Hypothalamus (tissue), 51 donors: ENCODE data around the gene CREB3L1.

Experiments used
- DNase-seq, 51 donors: peaks; one replicate each; lab custom pipeline; 2025; lab: John Stamatoyannopoulos, UW

Gene CREB3L1

DNA sequence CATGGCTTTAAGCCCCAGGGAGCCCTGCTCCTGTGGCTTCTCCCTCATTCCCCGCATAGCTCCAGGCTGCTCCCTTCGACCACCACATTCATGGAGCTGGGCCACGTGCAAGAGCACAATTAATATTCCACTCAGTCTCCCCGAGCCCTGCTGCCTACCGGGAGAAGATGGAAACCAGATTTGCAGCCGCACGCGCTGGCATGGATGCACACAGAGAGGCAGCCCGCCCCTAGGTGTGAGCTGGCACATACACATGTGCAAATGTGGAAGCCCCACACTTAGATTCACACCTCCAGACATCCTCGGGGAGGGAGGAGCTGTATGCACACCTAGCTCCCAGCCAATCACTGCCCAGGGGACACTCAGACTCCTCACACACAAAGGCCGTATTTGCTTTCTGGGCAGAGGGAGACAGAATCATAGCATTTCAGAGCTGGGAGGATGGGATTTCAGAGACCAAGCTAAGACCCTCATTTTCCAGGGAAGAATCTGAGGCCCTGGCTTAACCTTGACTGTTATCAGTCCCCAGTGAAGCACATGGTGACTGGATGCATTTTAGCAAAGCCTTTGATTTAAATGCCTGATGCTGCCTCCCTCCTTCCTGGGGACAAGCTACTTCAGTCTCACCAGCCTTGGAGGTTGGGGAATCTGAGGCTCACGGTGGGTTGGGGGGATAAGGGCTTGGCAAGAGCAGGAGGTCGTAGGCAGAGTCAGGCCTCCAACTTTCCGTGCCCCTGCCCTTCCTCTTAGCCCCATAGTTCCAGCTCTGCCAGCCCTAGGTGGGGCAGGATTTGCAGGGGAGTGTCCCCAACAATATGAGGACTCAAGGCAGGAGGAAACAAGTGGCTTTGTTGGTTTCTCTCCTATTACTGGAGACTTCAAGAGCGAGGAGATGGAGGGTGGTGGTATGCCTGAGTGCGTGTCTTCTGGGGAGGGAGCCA, 5.3 kb upstream of the CREB3L1 start:
- no peak for DNase-seq

DNA sequence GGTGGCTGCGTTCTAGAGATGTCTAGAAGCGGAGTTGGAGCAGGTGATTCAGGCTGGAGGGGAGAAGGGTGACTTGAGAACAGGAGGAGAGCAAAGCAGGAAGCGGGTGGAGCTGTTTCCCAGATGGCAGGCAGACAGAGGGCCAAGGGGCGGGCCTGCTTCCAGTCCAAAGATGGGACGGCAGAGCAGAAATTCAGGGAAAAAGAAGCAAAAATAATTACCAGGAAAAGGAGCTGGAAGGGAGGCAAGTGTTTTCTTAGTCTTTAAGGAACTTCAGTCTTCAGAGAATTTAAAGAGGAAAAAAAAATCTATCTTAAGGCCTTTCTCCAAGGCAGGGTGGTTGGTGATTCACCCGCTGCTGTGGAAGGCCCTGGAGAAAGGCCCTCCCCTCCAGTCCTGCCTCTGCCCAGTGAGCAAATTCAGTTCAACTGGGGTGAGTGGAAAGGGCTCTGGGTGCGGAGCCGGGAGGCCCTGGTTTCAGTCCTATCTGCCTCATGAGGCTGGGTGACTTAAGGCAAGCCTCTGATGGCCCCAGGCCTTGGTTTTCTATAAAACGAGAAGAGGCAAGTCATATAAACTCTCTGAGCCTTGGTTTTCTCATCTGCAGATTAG, 4.5 kb upstream of the CREB3L1 start:
- DNase-seq, result no peak

DNA sequence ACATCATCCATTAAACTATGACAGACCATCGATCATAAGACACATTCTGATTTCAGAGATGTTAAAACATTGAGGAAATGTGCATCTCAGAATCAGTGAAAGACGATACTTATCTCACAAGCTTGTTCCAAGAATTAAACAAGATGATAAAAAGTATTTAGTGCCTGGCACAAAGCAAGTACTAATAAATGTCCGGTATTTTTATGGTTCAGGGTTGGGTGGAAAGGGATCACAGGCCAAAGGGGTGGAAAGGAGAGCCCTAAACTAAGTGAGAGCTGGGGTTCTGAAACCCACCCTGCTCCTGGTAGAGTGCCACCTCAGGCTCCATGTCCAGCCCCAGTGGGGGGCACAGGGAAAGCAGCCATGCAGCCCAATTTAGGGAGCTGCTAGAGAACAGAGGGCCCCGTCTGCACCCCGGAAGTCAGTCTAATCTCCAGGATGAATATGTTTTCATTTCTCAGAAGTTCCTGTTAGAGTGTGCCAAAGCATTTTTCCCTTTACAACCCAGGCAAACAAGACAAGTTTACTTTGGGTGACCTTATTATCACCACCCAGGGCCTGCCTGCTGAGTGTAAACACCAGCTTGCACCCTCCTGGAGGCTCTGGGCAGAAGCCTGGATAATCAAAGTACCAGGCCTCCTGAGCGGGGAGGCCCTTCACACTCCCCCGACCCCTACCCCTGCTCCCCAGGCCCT, 3.8 kb upstream of the CREB3L1 start:
- DNase-seq, result no peak

- no peak for DNase-seq
These were observed 1.4 kb upstream of the CREB3L1 start for GRCh38 chr11:46275964-46276641.

- DNase-seq, result peak in 1 of 51 donors; percentile 12
These were observed 195 bp upstream of the CREB3L1 start for GRCh38 chr11:46277313-46277621.

DNA sequence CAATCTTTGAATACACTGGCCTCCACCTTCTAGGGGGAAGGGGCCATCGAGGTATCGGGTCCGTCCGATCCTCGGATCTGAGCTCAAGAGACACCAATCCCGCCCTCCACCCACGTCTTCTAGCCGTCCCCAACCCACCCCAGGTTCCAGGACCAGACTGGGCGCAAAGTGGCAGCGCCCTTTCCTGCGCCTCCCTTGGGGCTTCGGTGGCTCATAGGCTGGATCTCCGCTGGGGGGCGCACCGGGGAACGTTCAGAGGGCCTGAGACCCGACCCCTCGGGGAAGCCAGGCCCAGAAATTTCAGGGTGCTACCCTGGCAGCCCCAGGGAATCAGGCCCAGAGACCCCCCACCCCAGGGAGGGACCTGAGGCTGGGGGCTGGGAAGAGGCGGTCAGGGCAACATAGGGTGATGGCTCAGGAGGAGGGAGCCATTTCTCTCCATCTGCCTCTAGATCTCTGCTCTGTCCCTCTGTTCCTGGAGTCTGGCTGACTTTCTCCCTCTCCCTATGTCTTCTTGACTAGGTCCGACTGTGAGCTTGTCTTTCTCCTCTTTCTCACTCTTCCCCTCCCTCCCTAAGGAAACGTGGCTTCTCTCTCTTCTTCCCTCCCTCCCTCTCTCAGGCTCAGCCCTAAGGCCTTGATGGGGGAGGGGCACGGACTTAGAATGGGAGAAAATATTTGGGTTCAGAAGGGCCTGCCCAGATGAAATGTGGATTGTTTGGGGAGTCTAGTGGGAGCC, 1.1 kb downstream of the CREB3L1 start:
- DNase-seq, result peak in 8 of 51 donors; percentile 6 to 36 (median 23)

DNA sequence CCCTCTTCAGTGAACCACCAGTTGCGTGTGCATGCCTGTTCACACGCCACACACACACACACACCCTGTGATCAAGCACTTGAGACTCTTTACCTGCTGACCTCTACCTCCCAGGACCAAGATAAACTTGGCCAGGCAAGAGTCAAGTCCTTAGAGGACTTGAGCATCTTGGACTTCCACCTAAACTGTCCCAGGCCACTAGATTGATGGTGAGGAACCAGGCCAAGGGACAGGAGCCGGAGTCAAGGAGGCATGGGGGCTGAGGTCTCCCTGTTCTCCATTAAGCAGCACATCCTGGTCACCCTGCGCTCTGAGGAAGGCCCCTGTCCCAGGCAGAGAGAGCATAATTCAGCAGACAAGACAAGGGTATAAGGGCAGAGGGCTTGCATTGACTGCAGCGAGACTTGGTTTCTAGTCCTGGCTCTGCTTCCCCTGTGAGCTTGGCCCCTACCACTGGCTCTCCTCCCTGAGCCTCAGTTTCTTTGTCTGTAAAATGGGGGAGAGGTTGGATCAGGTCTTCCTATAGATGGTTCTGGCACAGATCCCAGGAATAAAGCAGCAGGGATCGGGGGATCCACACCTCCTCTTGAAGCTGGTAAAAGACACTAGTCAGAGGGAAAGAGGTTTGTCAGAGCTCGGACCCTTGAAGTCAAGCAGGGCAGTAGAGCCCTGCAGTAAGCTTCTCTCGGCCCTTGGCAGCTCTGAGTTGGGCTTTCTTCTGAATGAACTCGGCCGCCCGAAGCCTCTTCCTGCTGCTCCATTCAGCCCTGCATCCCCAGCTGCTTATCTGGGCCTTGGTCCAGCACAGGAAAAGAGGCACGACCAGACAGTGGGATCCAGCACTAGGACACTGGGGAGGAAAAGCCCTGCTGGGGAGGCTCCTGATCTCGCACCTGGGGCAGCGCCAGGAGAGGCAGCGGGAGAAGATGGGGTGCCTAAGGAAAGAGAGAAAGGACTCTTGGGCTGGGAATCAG, 2.0 kb downstream of the CREB3L1 start:
- DNase-seq, result peak in 28 of 51 donors; percentile 10 to 65 (median 34)

DNA sequence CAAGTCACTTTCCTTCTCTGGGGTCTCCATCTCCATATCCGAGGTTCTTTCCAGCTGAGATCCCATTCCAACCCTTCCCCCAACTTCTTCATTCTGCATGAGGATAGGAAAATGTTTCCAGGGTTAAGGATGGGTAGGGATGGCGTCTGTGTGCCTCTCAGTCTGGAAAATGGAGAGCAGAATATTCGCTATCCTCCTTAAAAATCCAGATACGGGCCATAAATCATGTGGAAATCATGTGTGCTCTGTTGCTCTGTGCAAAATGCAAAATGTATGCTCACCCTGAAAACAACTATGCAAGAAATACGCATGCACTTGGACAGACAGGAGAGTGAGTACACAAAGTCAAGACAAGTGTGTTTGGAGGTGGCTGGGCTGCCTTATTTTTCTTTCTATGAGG, 3.2 kb downstream of the CREB3L1 start:
- DNase-seq, result no peak

- DNase-seq, result peak in 1 of 51 donors; percentile 14
These were observed 3.9 kb downstream of the CREB3L1 start for GRCh38 chr11:46281371-46281831.

DNA sequence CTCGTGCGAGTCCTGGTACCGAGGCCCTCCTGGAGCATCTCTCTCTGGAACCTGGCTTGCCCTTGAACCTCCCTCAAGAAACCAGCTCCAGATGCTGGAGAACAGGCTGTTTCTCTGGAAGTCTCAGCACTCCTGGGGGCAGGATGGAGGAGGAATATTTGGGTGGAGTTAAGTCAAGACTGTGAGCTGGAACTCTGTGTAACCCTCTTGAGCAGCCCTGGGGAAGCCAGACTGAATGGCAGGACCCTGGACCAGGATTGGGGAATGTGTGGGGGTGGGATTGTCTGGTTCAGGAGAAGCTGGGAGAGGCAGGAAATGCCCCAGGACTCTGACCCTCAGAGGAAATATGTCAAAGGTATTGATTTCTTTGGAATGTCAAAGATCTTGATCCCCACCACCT, 7.7 kb downstream of the CREB3L1 start:
- DNase-seq, result no peak

DNA sequence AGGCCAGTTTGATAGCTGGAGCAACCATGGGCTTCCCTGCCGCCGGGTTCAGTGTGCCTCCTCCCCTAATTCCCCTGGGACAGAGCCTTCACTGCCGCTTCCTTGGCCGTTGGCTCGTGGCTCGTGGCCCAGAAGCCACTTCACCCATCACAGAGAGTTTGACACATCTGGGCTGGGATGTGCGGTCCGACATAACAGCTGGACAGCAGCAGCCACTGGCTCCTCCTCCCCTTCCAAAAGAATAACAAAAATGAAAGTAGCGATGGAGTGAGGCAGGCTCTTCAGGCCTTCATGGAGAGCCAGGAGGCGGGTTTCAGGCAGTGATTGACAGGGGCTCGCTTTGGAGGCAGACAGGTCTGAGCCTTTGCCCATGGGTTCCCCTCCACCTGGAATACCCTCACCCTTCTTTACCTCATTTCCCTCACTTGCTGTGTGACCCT, 8.2 kb downstream of the CREB3L1 start:
- DNase-seq, result no peak

DNA sequence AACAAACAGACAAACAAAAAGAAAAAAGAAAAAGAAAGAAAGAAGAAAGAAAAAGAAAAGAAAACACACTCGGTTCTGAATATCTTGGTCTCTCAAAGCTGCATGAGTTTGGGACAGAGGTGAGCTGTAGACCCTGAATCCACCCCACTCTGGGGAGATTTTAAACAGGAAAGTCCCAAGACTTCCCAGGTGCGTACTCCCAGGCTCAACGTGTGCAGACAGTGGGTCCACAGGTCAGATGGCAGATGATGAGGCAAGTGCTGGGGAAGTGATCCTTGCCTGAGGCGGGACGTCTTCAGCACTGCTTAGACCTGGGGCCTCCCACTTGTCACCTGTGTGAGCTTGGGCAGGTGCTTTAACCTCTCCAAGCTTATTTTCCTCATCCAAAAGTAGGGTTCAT, 9.3 kb downstream of the CREB3L1 start:
- no peak for DNase-seq

GRCh38 chr11:46288451-46288850, 11.0 kb downstream of the CREB3L1 start:
- DNase-seq, result no peak

GRCh38 chr11:46290011-46290410, 12.5 kb downstream of the CREB3L1 start:
- no peak for DNase-seq

DNA sequence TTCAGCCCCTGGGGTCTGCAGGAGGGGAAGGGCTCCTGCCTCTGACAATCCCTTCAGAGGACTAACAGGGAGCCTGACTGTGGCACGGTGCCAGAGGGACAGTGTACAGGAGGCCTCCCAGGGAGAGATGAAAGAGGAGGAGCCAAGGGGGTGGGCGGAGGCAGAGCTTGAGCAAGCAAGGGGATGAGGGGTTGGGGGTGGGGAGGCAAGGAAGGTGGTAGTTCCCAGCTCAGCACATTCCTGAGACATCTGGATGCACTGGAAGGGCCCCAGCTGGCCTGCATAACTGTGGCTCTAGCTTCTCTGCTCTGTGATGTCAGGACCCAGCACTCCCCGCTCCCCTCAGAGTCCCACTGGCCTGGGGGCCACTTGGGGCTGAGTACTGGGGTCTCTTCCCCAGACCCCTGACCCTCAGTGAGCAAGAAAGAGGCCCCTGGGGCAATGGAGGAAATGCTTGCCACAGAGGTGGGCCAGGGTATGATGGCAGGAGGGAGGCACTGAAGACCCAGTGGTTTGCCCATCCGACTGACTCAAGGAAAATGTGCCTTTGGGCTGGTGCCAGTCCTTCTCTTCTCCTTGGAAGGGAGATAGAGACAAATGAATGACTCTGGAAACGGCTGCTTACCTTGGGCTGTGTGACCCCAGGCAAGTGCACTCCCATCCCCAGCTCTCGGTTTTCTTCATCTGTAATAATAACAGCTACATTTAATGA, 13.3 kb downstream of the CREB3L1 start:
- peak in 3 of 51 donors; percentile 9 to 14 (median 10) for DNase-seq

DNA sequence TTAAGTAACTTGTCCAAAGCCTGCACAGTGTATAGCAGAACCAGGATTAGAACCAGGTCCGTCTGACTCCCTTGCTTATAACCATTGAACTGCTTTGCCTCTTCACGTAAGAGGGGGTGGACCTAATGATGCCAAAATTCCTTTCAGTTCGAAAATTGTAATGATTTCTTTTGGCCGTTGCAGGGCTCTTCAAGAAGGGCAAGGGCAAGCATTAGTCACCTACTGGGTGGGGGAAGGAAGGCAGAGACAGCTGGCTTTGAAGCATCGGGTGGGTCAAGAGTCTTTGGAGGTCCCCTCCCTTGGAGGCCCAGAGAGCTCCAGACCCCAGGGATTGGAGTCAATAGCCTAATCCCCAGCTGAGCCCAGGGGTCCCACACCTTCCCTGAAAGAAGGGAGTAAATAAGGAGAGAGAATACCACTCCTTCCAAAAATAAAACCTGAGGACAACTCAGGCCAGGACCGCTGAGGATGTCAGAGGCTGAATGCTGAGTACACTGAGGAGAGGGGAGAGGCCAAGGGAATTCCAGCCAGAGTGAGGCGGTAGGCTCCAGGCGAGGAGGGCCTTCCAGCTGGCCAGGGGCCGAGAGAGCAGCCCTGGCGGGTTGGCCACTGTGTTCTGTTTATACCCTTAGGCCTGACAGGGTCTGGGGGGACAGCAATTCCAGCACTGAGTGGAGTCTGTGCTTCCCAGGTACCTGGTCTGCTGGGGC, 14.1 kb downstream of the CREB3L1 start:
- peak in 8 of 51 donors; percentile 9 to 22 (median 14) for DNase-seq

GRCh38 chr11:46293066-46293465, 15.6 kb downstream of the CREB3L1 start:
- DNase-seq, result no peak
